GM18526 (cell line): Measurements from ENCODE around the gene TARBP2.
A peak's percentile ranks its signal among the peaks of the same experiment; 100 is the strongest.

ENCODE experiments used
- POLR2A ChIP-seq: IDR thresholded peaks from 3 replicates; pipeline ENCODE4 v1.6.1; 2011; ENCODE audit not compliant: insufficient read length; ENCODE audit errors: extremely low read depth

The TARBP2 gene, protein sequence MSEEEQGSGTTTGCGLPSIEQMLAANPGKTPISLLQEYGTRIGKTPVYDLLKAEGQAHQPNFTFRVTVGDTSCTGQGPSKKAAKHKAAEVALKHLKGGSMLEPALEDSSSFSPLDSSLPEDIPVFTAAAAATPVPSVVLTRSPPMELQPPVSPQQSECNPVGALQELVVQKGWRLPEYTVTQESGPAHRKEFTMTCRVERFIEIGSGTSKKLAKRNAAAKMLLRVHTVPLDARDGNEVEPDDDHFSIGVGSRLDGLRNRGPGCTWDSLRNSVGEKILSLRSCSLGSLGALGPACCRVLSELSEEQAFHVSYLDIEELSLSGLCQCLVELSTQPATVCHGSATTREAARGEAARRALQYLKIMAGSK

DNA sequence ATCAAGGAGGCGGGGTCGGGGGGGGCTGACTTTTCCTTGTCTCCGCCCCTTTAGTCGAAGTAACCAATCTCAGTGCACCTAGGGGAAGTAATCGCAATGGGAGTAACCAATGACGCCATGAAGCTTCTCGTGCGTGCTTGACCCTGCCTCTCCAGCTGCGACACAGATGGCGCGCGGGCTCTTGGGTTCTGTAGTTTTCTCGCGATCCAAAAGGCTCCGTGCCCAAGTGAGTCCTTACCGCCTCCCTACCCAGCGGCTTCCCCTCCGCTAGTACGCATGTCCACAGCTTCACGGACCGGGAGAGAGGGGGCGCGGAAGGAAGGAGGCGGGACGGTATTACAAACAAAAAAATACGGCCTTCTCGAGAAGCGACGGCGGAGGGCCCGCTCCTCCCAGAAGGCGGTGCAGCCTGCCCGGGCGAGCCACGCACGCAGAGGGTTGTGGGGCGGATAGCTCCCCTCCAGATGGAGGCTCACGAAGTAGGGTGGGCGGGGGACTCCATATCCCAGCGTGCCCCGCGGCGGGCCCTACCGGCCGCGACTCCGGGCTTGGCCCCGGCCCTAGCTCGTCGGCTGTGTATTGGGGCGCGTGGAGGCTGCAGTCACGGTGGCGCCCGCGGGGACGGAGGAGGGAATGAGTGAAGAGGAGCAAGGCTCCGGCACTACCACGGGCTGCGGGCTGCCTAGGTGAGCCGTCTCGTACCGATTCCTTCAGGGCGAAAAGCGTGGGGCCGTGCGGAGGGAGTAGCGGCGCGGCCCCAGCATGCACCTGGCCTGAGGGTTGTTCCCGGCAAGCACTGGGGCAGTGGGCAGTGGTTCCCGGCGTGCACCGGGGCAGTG lies at the start of gene TARBP2:
Gene TARBP2, plus strand, starts transcription at position 508 of the 839 bp plus-strand sequence. Its CDS starts 126 bp downstream, at position 634.
- TF ChIP-seq POLR2A, result peak; percentile 75

DNA sequence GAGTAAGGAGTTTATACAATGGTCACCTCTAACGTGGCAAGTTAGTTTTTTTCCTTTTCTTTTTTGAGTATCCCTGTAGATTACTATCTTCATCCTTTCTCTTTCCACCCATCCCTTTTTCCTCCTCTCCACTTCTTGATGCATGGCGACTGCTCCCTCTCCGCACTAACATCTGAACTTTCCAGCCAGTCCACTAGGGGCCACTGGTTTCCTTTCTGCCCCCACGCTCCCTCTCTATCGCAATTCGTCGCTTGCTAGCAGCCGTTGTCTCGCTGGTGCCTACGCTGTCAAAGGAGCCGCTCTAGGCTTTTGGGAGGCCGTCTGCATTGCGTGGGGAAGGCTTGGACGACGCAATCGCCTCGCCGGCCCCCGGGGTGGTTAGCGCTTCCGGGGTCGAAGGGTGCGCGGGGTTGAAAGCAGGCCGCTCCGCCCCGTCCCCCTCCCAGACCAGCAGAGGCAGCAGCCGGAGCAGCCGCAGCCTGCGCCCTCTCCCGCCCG lies 49.4 kb upstream of the TARBP2 start, which contains the start of gene PCBP2:
Gene PCBP2, plus strand, starts transcription at position 442 of the 498 bp plus-strand sequence. CDS start 2,699 bp downstream, outside the sequence.
- TF ChIP-seq POLR2A, result peak; percentile 87

DNA sequence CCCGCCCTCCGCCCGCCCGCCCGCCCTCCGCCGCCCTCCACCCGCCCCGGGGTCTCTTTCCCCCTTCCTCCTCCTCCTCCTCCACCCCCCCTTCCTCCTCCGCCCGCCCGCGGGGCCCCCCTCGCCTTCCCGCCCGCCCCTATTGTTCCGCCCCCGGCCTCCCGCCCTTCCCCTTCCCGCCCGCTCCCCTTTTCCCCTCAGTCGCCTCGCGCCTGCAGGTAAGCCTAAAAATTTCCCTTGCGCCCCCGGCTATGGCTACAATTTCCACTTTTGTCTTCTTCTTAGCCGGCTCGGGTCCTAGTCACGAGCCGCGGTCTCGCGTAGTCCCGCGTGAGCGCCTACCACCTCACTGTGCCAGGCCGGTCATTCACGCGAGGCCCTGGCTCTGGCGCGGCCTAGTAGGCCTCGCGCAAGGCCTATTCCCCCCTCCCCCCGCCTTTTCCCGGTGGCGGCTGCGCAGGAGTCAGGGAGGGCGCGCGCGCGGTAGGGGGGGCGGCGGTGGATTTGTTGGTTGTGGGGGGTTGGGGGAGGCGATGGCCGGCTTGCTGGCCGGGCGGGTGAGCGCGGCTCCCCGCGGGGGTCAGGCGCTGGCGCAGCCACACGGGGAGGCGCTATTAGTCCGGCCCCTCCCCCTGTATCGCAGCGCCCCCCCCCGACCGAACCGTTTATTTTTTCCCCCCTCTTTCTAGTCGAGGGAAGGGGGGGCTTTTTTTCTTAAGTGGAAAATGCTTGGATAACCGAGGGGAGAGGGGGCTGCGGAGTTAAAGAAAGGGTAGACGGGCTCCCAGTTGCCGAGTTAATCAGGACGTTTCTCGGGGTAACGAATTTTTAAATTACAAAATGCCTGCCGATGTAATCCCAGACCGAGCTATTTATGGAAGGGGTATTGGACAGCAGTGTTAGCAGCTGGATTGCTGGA lies 48.7 kb upstream of the TARBP2 start:
- no peak for TF ChIP-seq POLR2A

DNA sequence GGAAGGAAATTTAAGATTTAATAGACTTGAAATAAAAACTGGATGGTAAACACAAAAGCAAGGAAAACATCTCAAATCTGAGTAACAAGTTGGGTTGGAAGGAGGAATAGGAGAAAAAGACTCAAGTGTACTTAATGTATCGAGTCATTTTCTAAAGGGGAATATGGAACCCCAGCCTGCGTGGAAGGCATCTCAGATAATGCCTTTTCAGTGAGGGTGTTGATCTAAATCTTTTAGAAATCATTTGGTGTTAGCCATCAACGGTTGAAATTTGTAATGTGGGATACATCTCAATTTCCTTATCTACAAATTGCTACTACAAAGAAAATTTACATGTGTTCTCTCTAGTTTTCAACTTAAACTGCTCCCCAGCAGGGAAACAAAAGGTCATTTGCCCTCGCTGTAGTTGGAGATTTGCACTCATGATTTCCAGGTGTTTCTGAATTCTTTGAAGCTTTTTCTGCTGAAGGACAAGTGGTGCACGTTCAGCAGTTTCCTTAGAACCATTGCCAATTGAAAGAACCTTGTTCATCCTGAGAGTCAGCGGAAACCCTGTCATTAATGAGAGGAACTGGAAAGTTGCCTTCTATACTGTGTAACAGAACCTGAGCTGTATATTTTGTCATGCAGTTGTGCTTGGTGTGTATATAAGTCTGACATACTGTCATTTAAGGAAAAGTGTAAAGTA lies 47.0 kb upstream of the TARBP2 start:
- no peak for TF ChIP-seq POLR2A

DNA sequence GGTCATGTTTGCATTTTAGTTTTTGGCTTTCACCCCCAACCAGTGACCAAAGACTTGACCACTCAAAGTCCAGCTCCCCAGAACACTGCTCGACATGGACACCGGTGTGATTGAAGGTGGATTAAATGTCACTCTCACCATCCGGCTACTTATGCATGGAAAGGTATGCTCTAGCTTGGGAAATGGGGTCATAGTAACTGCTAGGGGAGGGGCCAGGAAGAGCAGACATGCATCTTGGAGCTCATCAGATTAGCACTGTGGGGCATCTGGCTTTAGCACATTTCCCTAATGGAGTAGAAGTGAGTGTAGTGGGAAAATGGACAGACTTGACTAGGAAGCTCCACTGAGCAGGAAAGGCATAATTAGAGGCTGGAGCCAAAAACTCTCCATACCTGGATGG lies 46.4 kb upstream of the TARBP2 start:
- no peak for TF ChIP-seq POLR2A

DNA sequence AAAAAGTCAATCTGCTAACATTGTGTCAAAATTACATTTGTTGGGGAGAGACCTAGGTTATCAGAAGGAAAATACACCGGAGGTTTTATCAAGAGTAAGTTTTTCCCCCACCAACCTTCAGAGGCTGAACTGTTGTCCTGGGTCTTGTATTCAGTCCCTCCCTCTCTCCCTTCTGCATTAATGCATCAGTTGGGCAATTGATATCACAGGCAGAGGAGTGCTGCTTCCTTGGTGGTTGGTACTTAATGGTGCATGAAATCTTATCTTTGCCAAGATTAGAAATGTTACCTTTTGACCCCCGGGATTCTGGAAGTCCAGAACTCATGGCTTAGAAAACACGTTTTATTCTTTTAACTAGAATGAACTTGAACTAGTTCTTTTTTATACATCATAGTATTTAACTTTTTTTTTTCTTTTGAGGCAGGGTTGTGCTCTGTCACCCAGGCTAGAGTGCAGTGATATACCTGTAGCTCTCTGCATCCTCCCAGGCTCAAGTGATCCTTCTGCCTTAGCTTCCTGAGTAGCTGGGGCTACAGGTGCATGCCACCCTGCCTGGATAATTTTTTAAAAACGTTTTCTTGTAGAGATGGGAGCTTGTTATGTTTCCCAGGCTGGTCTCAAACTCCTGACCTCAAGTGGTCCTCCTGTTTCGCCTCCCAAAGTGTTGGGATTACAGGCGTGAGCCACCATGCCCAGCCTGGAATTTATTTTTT lies 44.3 kb upstream of the TARBP2 start:
- TF ChIP-seq POLR2A, result no peak

DNA sequence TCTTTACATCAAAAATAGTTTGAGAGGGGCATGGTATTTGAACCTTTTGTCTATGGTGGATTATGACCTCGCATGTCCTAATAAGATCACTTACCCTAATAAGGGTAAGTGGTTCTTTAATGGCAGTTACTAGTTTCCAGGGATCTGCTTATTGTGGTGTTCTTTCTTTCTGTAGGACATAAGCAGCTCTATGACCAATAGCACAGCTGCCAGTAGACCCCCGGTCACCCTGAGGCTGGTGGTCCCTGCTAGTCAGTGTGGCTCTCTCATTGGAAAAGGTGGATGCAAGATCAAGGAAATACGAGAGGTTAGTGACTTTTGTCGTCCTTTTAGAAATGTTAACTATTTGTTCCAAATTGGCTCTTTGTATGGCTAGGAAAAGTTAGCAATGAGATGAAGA lies 42.0 kb upstream of the TARBP2 start:
- TF ChIP-seq POLR2A, result no peak

DNA sequence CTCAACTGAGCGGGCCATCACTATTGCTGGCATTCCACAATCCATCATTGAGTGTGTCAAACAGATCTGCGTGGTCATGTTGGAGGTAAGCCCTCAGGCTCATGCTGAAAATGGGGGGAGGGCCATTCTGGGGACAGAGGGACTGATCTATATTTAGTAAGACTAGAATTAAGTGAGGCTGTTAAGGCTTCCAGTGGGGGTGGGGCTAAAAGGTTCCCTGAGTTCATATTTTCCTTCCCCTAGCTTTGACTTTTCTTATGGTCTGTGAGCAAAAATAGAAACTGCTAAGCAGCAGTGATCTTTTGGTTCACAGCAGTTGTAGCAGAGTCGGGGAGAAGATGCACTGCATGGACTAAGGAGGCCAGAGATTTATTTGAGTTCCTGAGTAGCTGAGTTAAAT lies 40.0 kb upstream of the TARBP2 start:
- no peak for TF ChIP-seq POLR2A

DNA sequence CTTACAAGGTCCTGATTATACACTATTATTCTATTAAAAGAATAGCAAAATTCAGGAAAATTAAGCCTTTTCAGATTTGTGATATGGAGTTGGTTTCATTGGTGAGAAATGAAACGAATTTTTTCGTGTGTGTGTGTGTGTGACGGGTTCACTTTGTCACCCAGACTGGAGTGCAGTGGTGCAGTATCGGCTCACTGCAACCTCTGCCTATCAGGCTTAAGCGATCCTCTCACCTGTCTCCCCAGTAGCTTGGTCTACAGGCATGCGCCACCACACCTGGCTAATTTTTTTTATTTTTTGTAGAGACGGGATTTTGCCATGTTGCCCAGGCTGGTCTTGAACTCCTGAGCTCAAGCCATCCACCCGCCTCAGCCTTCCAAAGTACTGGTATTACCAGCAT lies 39.5 kb upstream of the TARBP2 start:
- no peak for TF ChIP-seq POLR2A

DNA sequence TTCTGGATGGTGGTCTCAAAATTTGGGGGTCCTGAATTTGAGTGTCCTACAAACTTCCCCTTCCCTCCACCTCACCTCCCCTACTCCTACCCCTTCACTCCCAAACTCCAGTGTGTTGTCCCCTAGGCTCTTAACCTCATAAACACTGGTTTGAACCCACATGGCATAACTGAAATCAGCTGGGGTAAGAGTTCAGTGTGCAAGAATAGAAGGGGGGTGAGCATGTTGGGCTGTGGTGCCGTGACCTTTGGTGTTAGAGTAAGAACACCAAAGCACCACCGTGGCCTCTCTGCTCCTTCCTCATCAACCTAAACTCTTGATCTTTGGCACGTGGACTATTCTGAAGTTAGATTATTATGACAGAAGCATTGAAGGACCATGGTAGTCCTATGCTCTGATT lies 38.1 kb upstream of the TARBP2 start:
- no peak for TF ChIP-seq POLR2A

DNA sequence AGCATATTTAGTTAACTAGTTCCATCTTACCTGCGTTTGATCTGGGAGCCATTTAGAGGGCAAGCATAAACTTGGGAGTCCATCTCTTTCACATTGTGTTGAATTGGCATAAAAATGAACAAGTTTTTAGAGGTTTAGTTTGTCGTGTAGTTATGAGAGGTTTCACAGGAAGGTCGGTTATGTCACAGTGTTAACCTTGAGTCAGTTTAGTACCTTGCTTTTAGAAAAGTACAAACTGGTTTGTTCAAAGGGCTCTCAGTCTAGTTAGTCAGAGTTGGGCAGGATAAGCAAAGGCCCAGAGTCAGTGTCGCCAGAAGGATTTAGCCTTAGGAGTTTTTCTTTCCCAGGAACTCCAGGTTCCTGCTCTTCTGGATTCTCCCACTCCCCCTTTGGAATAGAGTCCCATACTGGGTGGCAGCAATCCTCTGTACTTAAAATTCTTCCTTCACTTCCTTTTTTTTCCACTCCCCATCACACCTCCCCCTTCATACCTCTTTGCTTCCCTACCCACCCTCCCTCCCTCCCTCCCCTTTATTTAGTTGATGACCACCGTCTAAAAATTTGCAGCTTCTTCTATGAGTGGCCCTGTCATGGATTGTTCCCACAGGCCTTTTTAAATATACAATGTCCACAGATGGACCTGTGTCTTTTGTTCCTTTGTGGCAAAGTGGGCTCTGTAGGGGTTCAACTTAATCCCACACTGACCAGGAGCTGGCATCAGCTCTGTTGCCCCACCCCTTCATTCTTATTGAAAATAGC lies 37.1 kb upstream of the TARBP2 start:
- TF ChIP-seq POLR2A, result no peak

DNA sequence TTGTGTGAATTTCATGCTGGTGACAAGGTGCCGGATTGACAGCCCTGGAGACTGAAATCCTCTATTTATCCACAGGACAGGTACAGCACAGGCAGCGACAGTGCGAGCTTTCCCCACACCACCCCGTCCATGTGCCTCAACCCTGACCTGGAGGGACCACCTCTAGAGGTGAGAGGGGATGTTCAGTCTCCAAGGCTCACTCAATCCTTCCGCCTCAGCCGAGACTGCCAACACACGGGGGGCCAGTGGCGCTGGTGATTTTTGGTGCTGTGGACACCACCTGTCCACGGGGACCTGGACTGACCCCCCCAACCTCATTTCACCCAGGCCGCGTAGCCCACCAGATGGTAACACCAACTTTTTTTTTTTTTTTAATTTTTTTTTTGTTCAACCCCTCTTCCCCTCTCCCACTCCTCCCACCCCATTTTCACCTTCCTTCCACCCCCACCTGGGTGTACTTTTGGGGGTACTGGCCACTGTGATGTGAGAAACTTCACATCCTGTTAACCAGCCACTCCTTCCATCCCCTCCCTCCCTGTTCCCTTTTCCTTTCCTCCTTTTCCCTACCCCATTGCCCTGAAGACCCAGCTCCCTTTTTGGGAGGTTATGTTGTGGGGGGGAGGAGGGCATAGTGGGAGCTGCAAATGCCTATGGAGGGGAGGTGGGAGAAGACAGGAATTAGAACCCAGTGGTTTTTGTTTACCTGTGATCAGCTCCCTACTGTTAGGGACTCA lies 36.2 kb upstream of the TARBP2 start:
- TF ChIP-seq POLR2A, result no peak

DNA sequence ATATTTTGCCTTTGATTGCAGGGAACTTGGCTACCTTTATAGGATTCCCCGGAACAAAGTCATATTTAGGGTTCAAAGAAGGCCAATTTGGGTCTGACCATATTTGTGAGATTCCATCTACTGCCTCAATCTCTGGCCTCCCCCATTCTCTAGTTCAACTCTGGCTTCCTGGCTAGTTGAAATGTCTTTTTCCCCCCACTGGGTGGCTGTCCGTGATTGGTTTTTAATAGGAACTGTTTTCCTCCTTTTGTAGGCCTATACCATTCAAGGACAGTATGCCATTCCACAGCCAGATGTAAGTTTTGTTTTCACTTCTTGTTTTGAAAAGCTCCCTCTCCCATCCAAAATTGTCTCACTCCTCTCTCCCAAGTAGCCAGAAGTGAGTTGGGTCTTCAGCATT lies 35.4 kb upstream of the TARBP2 start:
- TF ChIP-seq POLR2A, result no peak

DNA sequence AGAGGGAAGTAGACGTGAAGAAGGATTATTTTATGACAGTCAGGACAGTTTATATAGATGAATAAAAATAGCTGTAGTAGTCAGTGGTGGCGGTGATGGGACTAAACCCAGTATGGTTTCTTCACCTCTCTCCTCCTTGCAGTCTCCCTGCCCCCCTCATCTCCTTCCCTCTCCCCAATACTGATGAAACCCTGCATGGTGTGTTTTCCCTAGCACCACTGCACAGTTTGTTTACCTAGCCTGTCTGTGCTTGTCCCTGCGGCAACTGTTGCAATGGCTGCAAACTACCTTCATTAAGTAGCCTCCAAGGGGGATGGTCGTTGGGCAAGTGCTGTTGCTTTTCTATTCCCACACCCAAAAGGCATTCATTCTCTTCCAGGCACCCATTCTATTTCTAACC lies 34.4 kb upstream of the TARBP2 start:
- TF ChIP-seq POLR2A, result no peak
